ENCODE results near the gene MED13. TPM values are rescaled to one million over a fixed set of nuclear protein-coding genes. Genes with fewer than 3 reads are reported as not detected.

Gene MED13, protein sequence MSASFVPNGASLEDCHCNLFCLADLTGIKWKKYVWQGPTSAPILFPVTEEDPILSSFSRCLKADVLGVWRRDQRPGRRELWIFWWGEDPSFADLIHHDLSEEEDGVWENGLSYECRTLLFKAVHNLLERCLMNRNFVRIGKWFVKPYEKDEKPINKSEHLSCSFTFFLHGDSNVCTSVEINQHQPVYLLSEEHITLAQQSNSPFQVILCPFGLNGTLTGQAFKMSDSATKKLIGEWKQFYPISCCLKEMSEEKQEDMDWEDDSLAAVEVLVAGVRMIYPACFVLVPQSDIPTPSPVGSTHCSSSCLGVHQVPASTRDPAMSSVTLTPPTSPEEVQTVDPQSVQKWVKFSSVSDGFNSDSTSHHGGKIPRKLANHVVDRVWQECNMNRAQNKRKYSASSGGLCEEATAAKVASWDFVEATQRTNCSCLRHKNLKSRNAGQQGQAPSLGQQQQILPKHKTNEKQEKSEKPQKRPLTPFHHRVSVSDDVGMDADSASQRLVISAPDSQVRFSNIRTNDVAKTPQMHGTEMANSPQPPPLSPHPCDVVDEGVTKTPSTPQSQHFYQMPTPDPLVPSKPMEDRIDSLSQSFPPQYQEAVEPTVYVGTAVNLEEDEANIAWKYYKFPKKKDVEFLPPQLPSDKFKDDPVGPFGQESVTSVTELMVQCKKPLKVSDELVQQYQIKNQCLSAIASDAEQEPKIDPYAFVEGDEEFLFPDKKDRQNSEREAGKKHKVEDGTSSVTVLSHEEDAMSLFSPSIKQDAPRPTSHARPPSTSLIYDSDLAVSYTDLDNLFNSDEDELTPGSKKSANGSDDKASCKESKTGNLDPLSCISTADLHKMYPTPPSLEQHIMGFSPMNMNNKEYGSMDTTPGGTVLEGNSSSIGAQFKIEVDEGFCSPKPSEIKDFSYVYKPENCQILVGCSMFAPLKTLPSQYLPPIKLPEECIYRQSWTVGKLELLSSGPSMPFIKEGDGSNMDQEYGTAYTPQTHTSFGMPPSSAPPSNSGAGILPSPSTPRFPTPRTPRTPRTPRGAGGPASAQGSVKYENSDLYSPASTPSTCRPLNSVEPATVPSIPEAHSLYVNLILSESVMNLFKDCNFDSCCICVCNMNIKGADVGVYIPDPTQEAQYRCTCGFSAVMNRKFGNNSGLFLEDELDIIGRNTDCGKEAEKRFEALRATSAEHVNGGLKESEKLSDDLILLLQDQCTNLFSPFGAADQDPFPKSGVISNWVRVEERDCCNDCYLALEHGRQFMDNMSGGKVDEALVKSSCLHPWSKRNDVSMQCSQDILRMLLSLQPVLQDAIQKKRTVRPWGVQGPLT (N-terminal part only)
- 10 to 100 TPM; 46.1 to 52.2 (median 49.0) TPM for polyA plus RNA-seq (ENCODE audit: insufficient read length in 3 of 3)
- long read RNA-seq, donor 1, partial matches to known transcripts = 0 of 2 reads
- long read RNA-seq, donor 1, other reads (novel, unspliced or antisense) = 0 of 2 reads
- long read RNA-seq, donor 2, partial matches to known transcripts = 0 of 2 reads
- long read RNA-seq, donor 2, other reads (novel, unspliced or antisense) = 0 of 2 reads
- long read RNA-seq, donor 3, partial matches to known transcripts = 0 of 1 reads
- long read RNA-seq, donor 3, other reads (novel, unspliced or antisense) = 0 of 1 reads
- long read RNA-seq, donor 4, partial matches to known transcripts = 5 of 6 reads
- long read RNA-seq, donor 4, other reads (novel, unspliced or antisense) = 0 of 6 reads
- long read RNA-seq, donor 5 = 0 reads
- long read RNA-seq, donor 6, partial matches to known transcripts = 0 of 1 reads
- long read RNA-seq, donor 6, other reads (novel, unspliced or antisense) = 0 of 1 reads
- long read RNA-seq, donor 7, partial matches to known transcripts = 0 of 1 reads
- long read RNA-seq, donor 7, other reads (novel, unspliced or antisense) = 0 of 1 reads
- long read RNA-seq, donor 8 = 0 reads
- long read RNA-seq, donor 9, partial matches to known transcripts = 0 of 2 reads
- long read RNA-seq, donor 9, other reads (novel, unspliced or antisense) = 0 of 2 reads
- long read RNA-seq, donor 10, partial matches to known transcripts = 0 of 2 reads
- long read RNA-seq, donor 10, other reads (novel, unspliced or antisense) = 0 of 2 reads
- long read RNA-seq, donor 11 = 0 reads
- long read RNA-seq, donor 12, full-length matches to known transcripts = 1 of 1 reads
- long read RNA-seq, donor 12, partial matches to known transcripts = 0 of 1 reads
- long read RNA-seq, donor 12, other reads (novel, unspliced or antisense) = 0 of 1 reads
- long read RNA-seq, donor 13 = 0 reads
- long read RNA-seq, donor 14 = 0 reads
- long read RNA-seq, donor 15 = 0 reads
- long read RNA-seq, donor 16, partial matches to known transcripts = 5 of 7 reads
- long read RNA-seq, donor 16, other reads (novel, unspliced or antisense) = 0 of 7 reads

DNA sequence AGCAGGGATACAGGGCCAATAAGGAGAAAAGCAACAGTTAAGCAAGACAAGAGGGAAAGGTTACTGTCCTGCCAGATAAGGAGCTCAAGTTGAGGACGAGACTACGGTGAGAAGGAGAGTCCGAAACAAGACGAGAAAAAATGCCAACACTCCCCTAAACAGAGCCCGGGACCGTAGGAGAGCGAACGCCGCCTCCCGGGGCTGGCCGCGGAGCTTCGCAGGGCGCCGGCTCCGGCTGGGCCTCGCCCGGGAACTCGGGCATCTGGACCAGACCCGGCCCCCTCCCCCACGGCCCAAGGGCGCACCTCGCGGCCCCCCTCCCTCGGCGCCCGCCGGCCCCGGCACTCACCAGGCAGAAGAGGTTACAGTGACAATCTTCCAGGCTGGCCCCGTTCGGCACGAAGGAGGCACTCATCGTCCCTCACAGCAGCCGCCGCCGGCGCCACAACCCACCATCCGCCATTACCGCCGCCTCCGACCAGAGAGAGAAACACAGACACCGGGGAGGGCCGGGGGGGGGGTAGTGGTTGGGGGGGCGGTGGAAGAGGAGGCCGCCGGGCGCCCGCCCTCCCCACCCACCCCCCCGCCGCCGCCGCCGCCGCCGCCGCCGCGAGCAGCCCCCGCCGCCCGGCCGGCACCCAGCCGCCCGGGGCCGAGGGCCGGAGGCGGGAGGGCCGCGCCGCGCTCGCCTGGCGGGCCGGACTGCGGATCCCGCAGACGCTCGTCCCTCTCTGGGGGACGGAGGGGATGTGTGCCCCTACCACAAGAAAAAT lies at the start of gene MED13:
MED13 (minus strand) TSS at position 488 of the 773 bp plus-strand sequence; CDS start at position 415, 73 bp downstream.
- DNase-seq (ENCODE audit: extremely low read depth in 1 of 11, low read depth in 9 of 11, low spot score in 4 of 11) = peak in 7 of 11 donors; percentile 17 to 39 (median 29)

DNA sequence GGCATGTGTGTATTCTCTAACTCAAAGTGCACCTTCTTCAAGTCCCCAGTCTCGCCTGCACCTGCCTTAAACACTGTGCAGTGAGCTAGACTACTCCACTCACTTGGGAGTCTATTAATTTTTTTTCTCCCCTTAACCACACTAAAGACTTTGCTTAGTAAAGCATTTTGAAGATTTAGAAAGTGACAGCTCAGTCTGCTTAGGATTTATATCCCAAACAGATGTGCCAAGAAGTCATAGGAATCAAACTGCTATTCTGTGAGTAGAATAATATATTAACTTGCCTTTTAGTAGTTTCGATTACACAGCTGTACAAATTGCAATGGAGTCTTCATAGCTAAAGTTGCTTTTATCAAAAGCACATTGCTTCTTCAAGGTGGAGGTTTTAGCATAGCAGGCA lies 47.2 kb upstream of the MED13 start:
- DNase-seq (ENCODE audit: extremely low read depth in 1 of 11, low read depth in 9 of 11, low spot score in 4 of 11) = no peak

DNA sequence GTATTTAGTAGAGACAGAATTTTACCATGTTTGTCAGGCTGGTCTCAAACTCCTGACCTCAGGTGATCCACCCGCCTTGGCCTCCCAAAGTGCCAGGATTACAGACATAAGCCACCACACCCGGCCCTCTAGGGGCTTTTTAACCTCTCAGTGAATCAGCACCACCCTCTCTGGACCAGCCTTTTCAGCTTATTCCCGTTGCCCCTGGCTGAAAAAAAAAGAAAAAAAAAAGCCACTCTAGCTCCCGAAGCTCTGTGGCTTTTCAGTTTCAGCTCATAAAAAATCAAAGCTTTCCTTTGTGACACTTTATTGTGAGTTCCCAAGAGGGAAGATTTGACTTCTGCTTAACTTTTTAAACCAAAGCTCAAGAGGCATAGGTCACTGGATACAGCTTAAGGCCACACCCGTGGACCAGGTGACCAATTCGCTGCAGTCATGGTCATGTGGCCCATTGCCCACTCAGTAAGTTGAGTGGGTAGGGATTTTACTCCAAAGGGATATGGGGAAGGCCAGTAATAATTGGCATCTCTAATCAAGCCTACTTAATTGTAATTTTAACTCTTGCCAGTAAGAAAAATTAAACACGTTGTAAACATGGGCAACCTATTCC lies 46.6 kb upstream of the MED13 start:
- no peak for DNase-seq (ENCODE audit: extremely low read depth in 1 of 11, low read depth in 9 of 11, low spot score in 4 of 11)

DNA sequence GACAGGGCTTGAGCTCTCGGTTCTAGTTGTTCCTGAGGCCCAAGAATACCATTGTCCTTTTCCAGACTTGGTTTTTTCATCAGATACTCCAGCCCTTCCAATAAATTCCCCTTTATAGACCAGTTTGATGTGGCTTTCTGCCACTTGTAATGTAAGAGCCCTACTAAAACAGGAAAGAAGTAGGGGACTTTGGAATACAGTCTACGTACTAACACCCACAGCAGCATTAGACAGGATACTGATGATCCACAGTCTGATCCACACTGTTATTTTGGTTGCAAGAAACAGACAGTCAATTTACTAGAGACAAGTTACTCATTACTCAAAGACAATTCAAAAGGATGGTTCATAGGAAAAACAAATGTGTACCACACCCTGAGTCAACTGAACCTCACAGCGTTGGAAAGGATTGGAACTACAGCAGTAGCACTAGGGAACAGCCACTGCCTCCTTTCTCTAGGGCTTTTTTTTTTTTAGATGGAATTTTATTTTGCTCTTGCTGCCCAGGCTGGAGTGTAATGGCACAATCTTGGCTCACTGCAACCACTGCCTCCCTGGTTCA lies 45.9 kb upstream of the MED13 start:
- no peak for DNase-seq (ENCODE audit: extremely low read depth in 1 of 11, low read depth in 9 of 11, low spot score in 4 of 11)

DNA sequence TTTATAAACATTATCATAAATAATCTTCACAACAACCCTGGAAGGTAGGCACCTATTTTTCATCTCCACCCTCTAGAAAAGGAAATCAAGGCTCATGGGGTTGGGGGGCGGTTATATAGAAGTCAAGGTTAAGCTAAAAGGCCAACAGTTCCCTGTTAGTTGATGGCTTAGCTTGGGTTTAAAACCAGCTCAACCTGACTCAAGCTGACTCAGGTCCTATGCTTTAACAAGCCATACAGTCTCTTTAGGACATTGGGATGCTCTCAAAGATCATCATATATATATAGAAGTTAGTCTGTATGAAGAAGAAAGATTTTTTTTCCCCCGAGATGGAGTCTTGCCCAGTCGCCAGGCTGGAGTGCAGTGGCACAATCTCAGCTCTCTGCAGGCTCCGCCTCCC lies 44.8 kb upstream of the MED13 start:
- no peak for DNase-seq (ENCODE audit: extremely low read depth in 1 of 11, low read depth in 9 of 11, low spot score in 4 of 11)

DNA sequence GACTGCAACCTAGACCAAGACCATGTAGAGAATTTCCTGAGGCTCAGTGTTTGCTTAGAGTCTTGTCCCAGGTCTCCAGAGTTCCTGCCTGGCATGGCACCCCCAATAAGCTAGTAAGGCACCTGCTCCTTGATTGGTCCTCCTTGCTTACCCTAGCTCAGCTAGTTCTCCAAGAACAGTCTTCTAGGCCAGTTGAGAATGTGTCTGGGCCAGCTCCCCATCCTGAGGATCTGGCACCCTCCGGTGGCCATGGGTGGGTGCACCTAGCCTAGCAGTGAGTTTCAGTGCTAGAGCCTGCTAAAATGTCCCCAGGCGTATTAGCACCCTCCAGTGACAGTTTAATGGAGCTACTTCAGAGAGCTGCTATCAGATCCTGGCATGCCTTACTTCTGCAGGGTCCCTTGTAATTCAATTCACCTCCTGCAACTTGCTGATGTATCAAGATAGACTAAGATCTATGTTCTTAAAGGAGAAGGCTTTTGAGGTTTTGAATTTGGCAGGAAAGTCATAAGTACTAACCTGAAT lies 44.4 kb upstream of the MED13 start:
- DNase-seq (ENCODE audit: extremely low read depth in 1 of 11, low read depth in 9 of 11, low spot score in 4 of 11) = peak in 8 of 11 donors; percentile 6 to 33 (median 10)

DNA sequence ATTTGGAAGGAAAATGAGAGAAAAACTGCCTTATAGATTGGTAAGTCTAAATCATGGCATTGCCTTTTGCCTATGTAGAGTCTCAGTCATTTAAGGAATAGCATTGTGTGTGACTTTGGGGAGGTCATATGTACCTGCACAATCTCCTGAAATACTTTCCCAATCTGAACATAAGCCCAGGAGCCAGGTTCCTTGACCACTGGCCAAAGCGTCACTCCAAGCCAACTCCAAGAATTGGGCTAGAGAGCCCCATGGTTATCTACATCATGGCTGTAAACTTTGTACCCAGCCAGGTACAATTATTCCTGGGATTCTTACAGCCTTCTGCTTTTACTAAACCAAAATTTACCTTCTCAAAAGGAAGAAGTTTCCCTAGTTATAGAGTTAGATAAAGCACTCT lies 40.8 kb upstream of the MED13 start:
- DNase-seq (ENCODE audit: extremely low read depth in 1 of 11, low read depth in 9 of 11, low spot score in 4 of 11) = no peak

DNA sequence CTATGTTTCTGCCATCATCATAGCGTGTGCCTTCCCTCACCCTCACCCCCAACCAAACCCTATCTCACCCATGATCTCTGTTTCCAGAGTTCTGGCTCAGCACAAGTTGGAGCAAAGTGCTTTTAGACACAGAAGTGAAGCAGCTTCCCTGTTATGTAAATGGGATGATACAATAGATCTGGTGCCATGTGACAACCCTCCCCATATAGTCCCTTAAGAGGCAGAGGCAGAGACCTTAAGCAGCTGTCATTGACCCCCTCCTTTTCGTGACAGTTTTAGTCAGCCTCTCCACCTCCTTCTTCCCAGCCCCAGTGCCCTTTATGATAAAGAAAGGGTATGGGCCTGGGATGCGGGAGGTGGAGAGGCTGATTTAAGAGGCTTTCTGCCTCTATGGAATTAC lies 40.3 kb upstream of the MED13 start:
- no peak for DNase-seq (ENCODE audit: extremely low read depth in 1 of 11, low read depth in 9 of 11, low spot score in 4 of 11)

DNA sequence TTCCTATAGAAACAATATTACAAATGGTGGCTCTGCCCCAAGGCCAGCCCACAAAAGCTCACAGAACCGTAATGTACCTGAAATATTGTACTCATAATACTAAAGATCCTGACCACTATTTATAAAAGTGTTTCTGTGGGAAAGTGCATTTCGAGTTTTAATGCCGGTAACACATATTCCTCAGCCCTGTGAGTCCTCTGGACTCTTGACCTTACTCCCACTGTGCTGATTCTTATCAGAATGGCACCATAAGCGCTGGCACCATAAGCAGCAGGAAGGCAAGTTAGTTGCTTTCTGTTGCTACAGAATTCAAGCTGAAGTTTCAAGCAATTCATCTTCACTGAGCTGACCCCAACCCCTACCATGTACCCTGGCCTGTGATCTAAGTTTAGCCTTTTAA lies 36.4 kb upstream of the MED13 start:
- no peak for DNase-seq (ENCODE audit: extremely low read depth in 1 of 11, low read depth in 9 of 11, low spot score in 4 of 11)

DNA sequence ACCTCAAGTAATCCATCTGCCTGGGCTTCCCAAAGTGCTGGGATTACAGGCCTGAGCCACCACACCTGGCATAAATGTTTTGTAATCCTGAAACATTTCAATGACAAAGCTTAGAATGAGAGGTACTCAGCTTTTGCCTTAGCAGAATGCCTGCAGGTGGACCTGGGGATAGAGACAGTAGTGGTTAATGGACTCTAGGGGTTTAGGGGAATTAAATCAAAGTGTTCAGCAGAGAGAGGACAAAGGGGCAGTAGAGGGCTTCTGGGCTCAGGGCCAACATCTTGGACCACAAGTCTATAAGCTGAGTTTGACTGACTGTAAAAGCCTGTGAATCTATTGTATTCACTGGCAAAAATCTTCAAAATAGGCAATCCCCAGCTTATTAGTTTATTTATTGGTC lies 36.0 kb upstream of the MED13 start:
- DNase-seq (ENCODE audit: extremely low read depth in 1 of 11, low read depth in 9 of 11, low spot score in 4 of 11) = no peak

DNA sequence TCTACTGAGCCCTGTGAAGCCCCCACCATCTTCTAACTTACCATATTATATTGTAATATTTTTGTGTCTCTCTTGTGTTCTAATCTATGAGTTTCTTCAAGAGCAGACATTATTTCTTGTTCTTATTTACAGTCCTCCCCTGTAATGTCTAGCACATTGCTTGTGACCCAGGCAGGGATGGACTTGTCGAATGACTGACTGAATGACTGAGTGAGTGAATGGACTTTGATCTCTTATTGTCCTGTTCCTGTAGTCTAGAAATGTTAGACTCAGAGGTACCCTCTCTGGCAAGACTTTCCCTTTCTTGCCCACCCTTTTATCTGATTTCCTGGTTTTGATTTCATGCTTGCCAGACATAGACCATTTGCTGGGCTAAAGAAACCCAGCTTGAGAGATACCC lies 35.0 kb upstream of the MED13 start:
- no peak for DNase-seq (ENCODE audit: extremely low read depth in 1 of 11, low read depth in 9 of 11, low spot score in 4 of 11)

DNA sequence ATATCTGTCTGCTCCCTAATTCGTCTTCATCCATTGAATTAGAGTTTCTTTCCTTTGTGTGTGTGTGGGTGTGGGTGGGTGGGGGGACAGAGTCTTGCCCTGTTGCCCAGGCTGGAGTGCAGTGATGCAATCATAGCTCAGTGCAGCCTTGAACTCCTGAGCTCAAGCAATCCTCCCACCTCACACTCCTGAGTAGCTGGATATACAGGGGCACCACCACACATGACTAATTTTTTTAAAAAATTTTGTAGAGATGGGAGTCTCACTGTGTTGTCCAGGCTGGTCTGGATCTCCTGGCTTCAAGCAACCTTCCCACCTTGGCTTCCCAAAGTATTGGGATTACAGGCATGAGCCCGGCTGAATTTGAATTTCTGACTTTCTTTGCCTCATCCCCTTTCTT lies 34.5 kb upstream of the MED13 start:
- DNase-seq (ENCODE audit: extremely low read depth in 1 of 11, low read depth in 9 of 11, low spot score in 4 of 11) = no peak

DNA sequence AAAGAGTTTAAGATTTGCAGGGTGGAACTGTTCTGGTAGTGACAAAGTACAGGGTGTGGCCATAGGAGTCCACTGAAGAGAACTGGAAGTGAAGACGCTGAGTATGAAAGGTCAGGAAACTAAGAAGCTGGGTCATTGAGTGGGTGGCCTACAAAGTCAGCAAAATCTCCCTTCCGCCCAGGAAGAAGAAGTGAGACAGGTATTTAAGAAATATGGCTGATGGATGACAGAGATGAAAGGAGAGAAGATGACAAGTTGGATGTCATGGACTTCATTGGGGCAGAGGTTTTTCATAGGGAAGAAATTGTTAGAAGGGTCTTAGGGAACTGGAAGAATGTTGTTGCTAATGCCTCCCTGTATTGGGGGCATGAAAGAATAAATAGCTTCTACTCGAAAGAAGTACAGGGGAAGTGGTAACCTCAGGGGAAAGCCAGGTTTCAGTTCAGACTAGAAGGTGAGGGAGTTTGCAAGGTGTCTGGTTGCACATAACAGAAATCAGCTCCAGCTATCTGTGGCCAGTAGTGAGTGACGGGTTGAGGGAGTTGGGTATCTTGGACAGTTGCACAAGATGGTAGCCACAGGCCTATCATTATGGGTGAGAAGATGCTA lies 33.6 kb upstream of the MED13 start:
- DNase-seq (ENCODE audit: extremely low read depth in 1 of 11, low read depth in 9 of 11, low spot score in 4 of 11) = no peak

DNA sequence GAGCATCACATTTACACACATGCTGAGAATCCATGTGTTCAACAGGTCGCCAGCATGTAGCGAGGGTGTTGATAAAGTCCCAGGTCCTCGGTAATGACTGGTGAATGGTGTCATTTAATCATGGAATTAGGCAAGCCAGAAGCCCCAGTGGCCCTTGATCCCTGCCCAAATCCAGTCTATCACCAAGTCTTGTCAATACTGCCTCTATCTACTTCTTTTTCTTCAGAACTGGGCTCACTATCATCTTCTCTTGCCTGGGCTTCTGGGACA lies 31.3 kb upstream of the MED13 start:
- DNase-seq (ENCODE audit: extremely low read depth in 1 of 11, low read depth in 9 of 11, low spot score in 4 of 11) = no peak

DNA sequence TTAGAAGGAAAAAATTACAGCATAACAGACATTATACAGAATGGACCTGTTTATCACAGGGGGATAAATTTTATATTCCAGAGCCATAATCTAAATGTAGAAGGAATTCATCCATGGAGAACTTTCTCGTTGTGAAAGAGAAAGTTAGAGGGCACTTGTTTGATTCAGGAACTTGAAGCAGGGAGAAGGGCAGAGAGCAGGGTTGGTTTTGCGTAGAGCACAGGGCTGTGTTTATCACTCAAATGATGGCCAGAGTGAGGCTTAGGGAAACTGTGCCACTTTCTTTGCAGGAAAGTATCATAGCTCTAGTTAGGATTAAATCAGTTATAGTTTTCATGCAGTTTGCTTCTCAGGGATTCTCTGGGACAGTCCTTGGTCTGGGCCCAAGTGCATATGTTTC lies 29.1 kb upstream of the MED13 start:
- DNase-seq (ENCODE audit: extremely low read depth in 1 of 11, low read depth in 9 of 11, low spot score in 4 of 11) = no peak
